ENCODE results near the gene C15orf61. TPM values are rescaled to one million over a fixed set of nuclear protein-coding genes. Genes with fewer than 3 reads are reported as not detected.
A peak's percentile ranks its signal among the peaks of the same experiment; 100 is the strongest.

Gene C15orf61
- total RNA-seq, 1 donor from 2014 or later, result 7.2 TPM

- ATAC-seq (no peak), DNase-seq (no peak)
- H3K36me3 ChIP-seq, result no peaks in the 10 kb centered on the region
- no peak for TF ChIP-seq CTCF (IDR thresholded peaks at IDR 0.05)
- H3K9me3 ChIP-seq, result no peaks in the 10 kb centered on the region
- H3K4me3 ChIP-seq, result no peak overlapping the region
- intact Hi-C loops (cut with DNase I), result no loop called here
- H3K4me1 ChIP-seq, result peaks cover 19% of the 10 kb centered on the region
- no peak overlapping the region for H3K27ac ChIP-seq
- no peaks in the 10 kb centered on the region for H3K27me3 ChIP-seq (ENCODE audit: low read depth)
Measured at GRCh38 chr15:67504796-67505195, 16.1 kb upstream of the C15orf61 start.

GRCh38 chr15:67505675-67506572, 15.0 kb upstream of the C15orf61 start:
- Histone ChIP-seq H3K27me3 (ENCODE audit: low read depth) (no peaks in the 10 kb centered on the region), H3K9me3 (no peaks in the 10 kb centered on the region), H3K4me1 (peaks cover 19% of the 10 kb centered on the region), H3K4me3 (no peak overlapping the region), H3K27ac (no peak overlapping the region), H3K36me3 (no peaks in the 10 kb centered on the region)
- no peak for TF ChIP-seq CTCF (IDR thresholded peaks at IDR 0.05)
- ATAC-seq (peak in 1 of 2 donors; percentile 61), DNase-seq (no peak)
- intact Hi-C loops (cut with DNase I), result no loop called here

GRCh38 chr15:67506775-67507747, 13.9 kb upstream of the C15orf61 start:
- no peaks in the 10 kb centered on the region for H3K9me3 ChIP-seq
- H3K4me1 ChIP-seq, result peaks cover 7% of the 10 kb centered on the region
- peaks cover 1% of the 10 kb centered on the region for H3K36me3 ChIP-seq
- H3K4me3 ChIP-seq, result no peak overlapping the region
- intact Hi-C loops (cut with DNase I), result no loop called here
- no peak for TF ChIP-seq CTCF (IDR thresholded peaks at IDR 0.05)
- no peak for DNase-seq
- no peaks in the 10 kb centered on the region for H3K27me3 ChIP-seq (ENCODE audit: low read depth)
- H3K27ac ChIP-seq, result no peak overlapping the region
- no peak for ATAC-seq

- no peak for DNase-seq
Measured at GRCh38 chr15:67508407-67508806, 12.5 kb upstream of the C15orf61 start.

More at GRCh38 chr15:67508407-67508806, 12.5 kb upstream of the C15orf61 start:
- Histone ChIP-seq H3K27me3 (ENCODE audit: low read depth) (no peaks in the 10 kb centered on the region), H3K4me1 (peaks cover 4% of the 10 kb centered on the region), H3K36me3 (peaks cover 15% of the 10 kb centered on the region), H3K9me3 (no peaks in the 10 kb centered on the region), H3K4me3 (no peak overlapping the region), H3K27ac (no peak overlapping the region)
- ATAC-seq, result no peak
- TF ChIP-seq CTCF (IDR thresholded peaks at IDR 0.05), result no peak
- intact Hi-C loops (cut with DNase I), result no loop called here
